Heart left ventricle (tissue), 16 donors: ENCODE data around the gene PYM1. TPM values are rescaled to one million over a fixed set of nuclear protein-coding genes. Genes with fewer than 3 reads are reported as not detected.
"Not testable (repeated sequence)": the region's sequence is repeated elsewhere in the genome, so short reads cannot be mapped to it uniquely, and the experiment has no call there.

Experiments
- ATAC-seq, 4 donors: fragments of 200-7000 bp; cut with Tn5 transposase; one replicate each; pipeline ENCODE4 v1.9.1; 2020 to 2022; ENCODE audit warnings: moderate library complexity in 4 of 4, mild to moderate bottlenecking in 3 of 4, moderate number of reproducible peaks in 1 of 4
- DNase-seq, 5 donors: peaks; one replicate each; pipeline ENCODE4 v3.0.0-alpha.2; 2020
- H3K27ac ChIP-seq, 12 donors: fragments of 200-600 bp; sonication (generic) in 4 of 12; one replicate each; pipeline versions ENCODE4 v1.5.0 to v1.8.0; 2016 to 2022; ENCODE audit warnings: mild to moderate bottlenecking in 2 of 12
- H3K27me3 ChIP-seq, 9 donors: fragments of 200-600 bp; sonication (generic) in 2 of 9; one replicate each; pipeline versions ENCODE4 v1.5.1 to v1.8.0; 2016 to 2022; ENCODE audit warnings: mild to moderate bottlenecking in 3 of 9
- H3K36me3 ChIP-seq, 9 donors: fragments of 200-600 bp; sonication (generic) in 2 of 9; one replicate each; pipeline versions ENCODE4 v1.5.0 to v1.8.0; 2018 to 2022; ENCODE audit warnings: mild to moderate bottlenecking in 2 of 9
- H3K4me1 ChIP-seq, 12 donors: fragments of 200-600 bp; sonication (generic) in 4 of 12; one replicate each; pipeline versions ENCODE4 v1.5.0 to v1.8.0; 2016 to 2022; ENCODE audit warnings: mild to moderate bottlenecking in 3 of 12
- H3K4me3 ChIP-seq, 12 donors: fragments of 200-600 bp; sonication (generic) in 4 of 12; one replicate each; pipeline versions ENCODE4 v1.5.0 to v1.8.0; 2017 to 2022; ENCODE audit warnings: mild to moderate bottlenecking in 9 of 12, moderate library complexity in 4 of 12
- H3K9me3 ChIP-seq, 12 donors: fragments of 200-600 bp; sonication (generic) in 4 of 12; one replicate each; pipeline versions ENCODE4 v1.5.0 to v1.8.0; 2016 to 2022; ENCODE audit warnings: mild to moderate bottlenecking in 1 of 12
- CTCF ChIP-seq, 12 donors: fragments of 200-600 bp; sonication (generic) in 4 of 12; IDR thresholded peaks; one replicate each; pipeline versions ENCODE4 v1.5.0 to v1.8.0; 2018 to 2022; ENCODE audit warnings: antibody characterized with exemption in 12 of 12, mild to moderate bottlenecking in 5 of 12
- POLR2A ChIP-seq, 2 donors: fragments of 450-650 bp; IDR thresholded peaks; one replicate each; pipeline ENCODE4 v1.6.1; 2017; ENCODE audit warnings: antibody characterized with exemption in 2 of 2, mild to moderate bottlenecking in 2 of 2, moderate library complexity in 2 of 2
- WGBS, 4 donors: extraction: QIAGEN DNeasy Blood & Tissue Kit in 2 of 4; methylation state at CpG; one replicate each; pipeline versions ENCODE4 v1.1.5 to v1.1.7; 2013 to 2018; 5-methylcytosine and 5-hydroxymethylcytosine counted together
- intact Hi-C, 10 donors: fragments of 100-400 bp; cut with DNase I; formaldehyde crosslinking; loops; one replicate each; pipeline versions ENCODE4 v1.11.1 to v1.14.2; 2022
- polyA plus RNA-seq, 2 donors: library from polyadenylated mRNA; stranded (reverse); fragments of 200-250 nt; gene quantifications; one replicate each; pipeline ENCODE4 v1.2.3, GENCODE V29; 2013
- total RNA-seq, 9 donors: library from RNA; depleted of rRNA in 2 of 9; stranded (reverse); fragments of >200 nt in 2 of 9; fragmentation: NEBNext Ultra II Directional in 3 of 9; extraction: Animal tissue kit (Norgen Biotek cat#: 25700) in 3 of 9; gene quantifications; one replicate each; pipeline versions ENCODE4 v1.1.0 to v1.2.4, GENCODE V29; 2016 to 2023
- donor health status: ischemic (EF 13 %, LVEDD 7.1; RV severe dilation, severe dysfunction).
- donor health status: healthy with polysubstance abuse.
- donor health status: DM: no; HTN: yes; CAD: no.
- donor health status: DM: no; HTN: no; CAD: no.
- donor health status: ischemic (EF 25% LVEDD 6.9; RV normal size, moderate dysfunction).
- donor health status: ischemic (EF 25% LVEDD 5.7; RV mildly dilated, moderate dysfunction).
- donor health status: healthy.
- donor health status: DM: yes; HTN: yes; CAD: no.
- donor health status: ischemic (EF 35%, LVEDD 5.7; RV mildly dilated, moderate dysfunction).
- donor health status: nonischemic (EF 11% LVEDD 7.7; RV severe dilation, severe dysfunction).
- donor health status: DM: yes; HTN: yes; CAD: no.
- donor health status: PGD.
- donor health status: ischemic (EF 29% LVEDD 5.4; RV normal size, mild dysfunction).
- donor health status: nonischemic (EF 23%, LVEDD 6.1; RV moderate dilation, normal function).

The PYM1 gene
- total and polyA plus RNA-seq, 11 donors, result 12.0 to 33.6 (median 15.3) TPM

GRCh38 chr12:55874443-55874842, 53.3 kb downstream of the PYM1 start:
- Histone ChIP-seq H3K27me3 (no peaks in the 10 kb centered on the region), H3K9me3 (peaks cover 0 to 15% (median 6%) of the 10 kb centered on the region in 12 donors), H3K4me1 (no peaks in the 10 kb centered on the region), H3K36me3 (no peaks in the 10 kb centered on the region), H3K4me3 (no peak overlapping the region), H3K27ac (no peak overlapping the region)
- intact Hi-C loops, result no loop called here
- TF ChIP-seq CTCF (IDR thresholded peaks at IDR 0.05), result no peak
- TF ChIP-seq POLR2A (IDR thresholded peaks at IDR 0.05), result no peak
- ATAC-seq, result no peak
- WGBS, 4 donors, result 62 to 67% (median 65%) methylated on average over 2 of the region's 2 CpGs
- DNase-seq, result no peak

- WGBS, 4 donors, result 83 to 98% (median 96%) methylated on average over 3 of the region's 3 CpGs
- H3K27me3 ChIP-seq, ATAC-seq, H3K36me3 ChIP-seq, H3K4me1 ChIP-seq, intact Hi-C loops, H3K27ac ChIP-seq, H3K4me3 ChIP-seq, DNase-seq: not testable (repeated sequence)
- H3K9me3 ChIP-seq, result peaks cover 0 to 18% (median 8%) of the 10 kb centered on the region in 12 donors
Measured at GRCh38 chr12:55866454-55867004, 61.2 kb downstream of the PYM1 start.

GRCh38 chr12:55865327-55865726, 62.4 kb downstream of the PYM1 start:
- no peaks in the 10 kb centered on the region for H3K36me3 ChIP-seq
- intact Hi-C loops, result no loop called here
- H3K27ac ChIP-seq, result no peak overlapping the region
- no peaks in the 10 kb centered on the region for H3K27me3 ChIP-seq
- H3K9me3 ChIP-seq, result peaks cover 0 to 18% (median 8%) of the 10 kb centered on the region in 12 donors
- TF ChIP-seq POLR2A (IDR thresholded peaks at IDR 0.05) (no peak), CTCF (IDR thresholded peaks at IDR 0.05) (no peak)
- ATAC-seq (no peak), DNase-seq (no peak)
- 80 to 92% (median 85%) methylated on average over 2 of the region's 2 CpGs for WGBS, 4 donors
- no peak overlapping the region for H3K4me3 ChIP-seq
- H3K4me1 ChIP-seq, result no peaks in the 10 kb centered on the region

GRCh38 chr12:55862931-55863330, 64.8 kb downstream of the PYM1 start:
- H3K4me3 ChIP-seq, ATAC-seq, H3K4me1 ChIP-seq, H3K27me3 ChIP-seq, DNase-seq, H3K27ac ChIP-seq, intact Hi-C loops, H3K36me3 ChIP-seq: not testable (repeated sequence)
- WGBS, 4 donors, result 92 to 96% (median 94%) methylated on average over 13 of the region's 13 CpGs
- H3K9me3 ChIP-seq, result peaks cover 0 to 18% (median 8%) of the 10 kb centered on the region in 12 donors

- TF ChIP-seq POLR2A (IDR thresholded peaks at IDR 0.05), result no peak
- TF ChIP-seq CTCF (IDR thresholded peaks at IDR 0.05), result no peak
- Histone ChIP-seq H3K9me3 (peaks cover 0 to 18% (median 8%) of the 10 kb centered on the region in 12 donors), H3K27me3 (no peaks in the 10 kb centered on the region), H3K36me3 (no peaks in the 10 kb centered on the region), H3K4me3 (no peak overlapping the region), H3K4me1 (no peaks in the 10 kb centered on the region), H3K27ac (no peak overlapping the region)
- ATAC-seq, result no peak
- intact Hi-C loops, result no loop called here
- DNase-seq, result no peak
Measured at GRCh38 chr12:55862286-55862685, 65.4 kb downstream of the PYM1 start.
